GM12878 (cell line): ENCODE data around the gene PRMT5. TPM values are rescaled to one million over a fixed set of nuclear protein-coding genes. Genes with fewer than 3 reads are reported as not detected.

ENCODE experiments used
- CHD2 ChIP-seq: IDR thresholded peaks from 2 replicates; pipeline ENCODE4 v1.6.1; 2011; ENCODE audit warnings: low read depth, low read length, improper control_type of control experiment, borderline replicate concordance
- EP300 ChIP-seq, 2 experiments: fragments of 150-350 bp in 1 of 2; IDR thresholded peaks; 2 replicates each; pipeline ENCODE4 v1.6.1; 2011 to 2012; ENCODE audit warnings: low read depth in 2 of 2, low read length in 2 of 2, borderline replicate concordance in 1 of 2, improper control_type of control experiment in 1 of 2, inconsistent platforms in 1 of 2; ENCODE audit not compliant: control insufficient read depth in 1 of 2
- NR2C1 ChIP-seq: fragments of 450-650 bp; IDR thresholded peaks from 2 replicates; pipeline ENCODE4 v1.6.1; 2017; ENCODE audit warnings: antibody characterized with exemption, mild to moderate bottlenecking, moderate library complexity
- NR2F1 ChIP-seq: fragments of 450-650 bp; conservative IDR thresholded peaks from 2 replicates; pipeline ENCODE4 v1.6.1; 2017; ENCODE audit warnings: mild to moderate bottlenecking
- POLR2A ChIP-seq: IDR thresholded peaks from 2 replicates; pipeline ENCODE4 v1.6.1; 2011; ENCODE audit warnings: low read depth, mild to moderate bottlenecking, low read length
- POLR2AphosphoS2 ChIP-seq: IDR thresholded peaks from 2 replicates; pipeline ENCODE4 v1.6.1; 2011; ENCODE audit warnings: low read depth, mild to moderate bottlenecking, low read length, improper control_type of control experiment, moderate library complexity
- POU2F2 ChIP-seq: IDR thresholded peaks from 3 replicates; pipeline ENCODE4 v1.6.1; 2011; ENCODE audit warnings: low read depth, mild to moderate bottlenecking, low read length, borderline replicate concordance
- RB1 ChIP-seq: fragments of 450-650 bp; formaldehyde crosslinking; IDR thresholded peaks from 2 replicates; pipeline ENCODE4 v1.6.1; 2017; ENCODE audit warnings: mild to moderate bottlenecking, borderline replicate concordance
- SIN3A ChIP-seq: IDR thresholded peaks from 2 replicates; pipeline ENCODE4 v1.6.1; 2012; ENCODE audit warnings: low read depth, low read length, improper control_type of control experiment
- SMC3 ChIP-seq: IDR thresholded peaks from 2 replicates; pipeline ENCODE4 v1.6.1; 2011; ENCODE audit warnings: low read length, improper control_type of control experiment, borderline replicate concordance
- SPI1 ChIP-seq: IDR thresholded peaks from 2 replicates; pipeline ENCODE4 v1.6.1; 2011; ENCODE audit warnings: low read depth, mild to moderate bottlenecking, low read length, moderate library complexity, borderline replicate concordance; ENCODE audit not compliant: insufficient read depth
- TCF12 ChIP-seq: IDR thresholded peaks from 2 replicates; pipeline ENCODE4 v1.6.1; 2011; ENCODE audit warnings: low read depth, mild to moderate bottlenecking, low read length
- TCF3 ChIP-seq: IDR thresholded peaks from 2 replicates; pipeline ENCODE4 v1.6.1; 2012; ENCODE audit warnings: low read depth, mild to moderate bottlenecking, low read length, borderline replicate concordance; ENCODE audit not compliant: insufficient read depth
- ZNF217 ChIP-seq: fragments of 450-650 bp; IDR thresholded peaks from 2 replicates; pipeline ENCODE4 v1.6.1; 2017; ENCODE audit warnings: antibody characterized with exemption, mild to moderate bottlenecking
- polyA plus RNA-seq, 11 experiments: library from polyadenylated mRNA; depleted of rRNA in 4 of 11; unstranded in 6 of 11; stranded (reverse) in 5 of 11; fragments of >200 nt; fragmentation: Nextera tagmentation in 4 of 11; fragmentation: Illumina TruSeq in 1 of 11; extraction: Ambion mirVana in 4 of 11; extraction: Trizol in 1 of 11; gene quantifications; 1 replicate in 1 of 11; 2 replicates in 10 of 11; pipeline versions ENCODE4 v1.2.1 to v1.2.3, GENCODE V29; 2011 to 2016; ENCODE audit warnings: inconsistent platforms in 2 of 11, missing spikeins in 2 of 11, low read depth in 1 of 11
- total RNA-seq, 4 experiments: library from RNA; depleted of rRNA in 3 of 4; stranded (reverse); fragments of >200 nt in 3 of 4; fragmentation: Illumina TruSeq in 1 of 4; extraction: Trizol in 1 of 4; gene quantifications; 2 replicates each; pipeline versions ENCODE4 v1.2.1 to v1.2.3, GENCODE V29; 2013 to 2021
- TF ChIP-seq, protein P1 (sequence below): fragments of 450-650 bp; IDR thresholded peaks from 2 replicates; pipeline ENCODE4 v1.6.1; 2017; ENCODE audit warnings: mild to moderate bottlenecking, moderate library complexity
- TF ChIP-seq, protein P2 (sequence below): fragments of 450-650 bp; IDR thresholded peaks from 2 replicates; pipeline ENCODE4 v1.6.1; 2017; ENCODE audit warnings: borderline replicate concordance
- TF ChIP-seq, protein P3 (sequence below): fragments of 450-650 bp; IDR thresholded peaks from 2 replicates; pipeline ENCODE4 v1.6.1; 2017; ENCODE audit warnings: low read depth, mild to moderate bottlenecking, moderate library complexity

PRMT5 gene
- total and polyA plus RNA-seq, 10 of the 15 experiments (the other 5 are each of a cell fraction or from before 2014, with no cell fraction given) = 54.3 to 221 (median 111) TPM

DNA sequence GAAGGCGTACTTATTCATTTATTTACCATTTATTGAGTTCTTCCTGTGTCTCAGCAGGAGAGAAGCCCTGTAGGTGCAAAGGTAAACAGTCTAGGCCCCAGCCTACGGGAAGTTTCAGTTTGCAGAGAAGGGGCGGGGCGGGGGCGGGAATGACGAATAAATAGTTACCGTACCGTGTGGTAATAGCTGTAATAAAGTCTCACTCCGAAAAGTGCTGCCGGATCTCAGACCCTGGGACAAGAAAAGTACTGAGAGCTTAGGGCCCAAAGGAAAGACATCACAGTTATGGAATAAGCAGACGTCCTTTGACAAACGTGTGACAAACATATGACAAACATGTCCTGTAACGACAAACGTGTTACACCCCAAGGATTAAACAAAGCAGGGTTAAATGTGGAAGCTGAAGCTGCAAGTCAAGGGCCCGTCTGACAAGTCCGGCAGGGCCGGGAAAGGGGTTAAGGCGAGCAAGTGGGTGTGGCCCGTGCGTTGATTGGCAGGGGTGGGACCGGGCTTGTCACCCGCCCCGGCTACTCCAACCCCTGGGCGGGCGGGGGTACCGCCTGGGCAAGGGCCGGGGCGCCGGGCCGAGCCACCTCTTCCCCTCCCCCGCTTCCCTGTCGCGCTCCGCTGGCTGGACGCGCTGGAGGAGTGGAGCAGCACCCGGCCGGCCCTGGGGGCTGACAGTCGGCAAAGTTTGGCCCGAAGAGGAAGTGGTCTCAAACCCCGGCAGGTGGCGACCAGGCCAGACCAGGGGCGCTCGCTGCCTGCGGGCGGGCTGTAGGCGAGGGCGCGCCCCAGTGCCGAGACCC lies 57.7 kb downstream of the PRMT5 start, which contains the start of gene LRP10 (continued):
- TF ChIP-seq, protein P1, sequence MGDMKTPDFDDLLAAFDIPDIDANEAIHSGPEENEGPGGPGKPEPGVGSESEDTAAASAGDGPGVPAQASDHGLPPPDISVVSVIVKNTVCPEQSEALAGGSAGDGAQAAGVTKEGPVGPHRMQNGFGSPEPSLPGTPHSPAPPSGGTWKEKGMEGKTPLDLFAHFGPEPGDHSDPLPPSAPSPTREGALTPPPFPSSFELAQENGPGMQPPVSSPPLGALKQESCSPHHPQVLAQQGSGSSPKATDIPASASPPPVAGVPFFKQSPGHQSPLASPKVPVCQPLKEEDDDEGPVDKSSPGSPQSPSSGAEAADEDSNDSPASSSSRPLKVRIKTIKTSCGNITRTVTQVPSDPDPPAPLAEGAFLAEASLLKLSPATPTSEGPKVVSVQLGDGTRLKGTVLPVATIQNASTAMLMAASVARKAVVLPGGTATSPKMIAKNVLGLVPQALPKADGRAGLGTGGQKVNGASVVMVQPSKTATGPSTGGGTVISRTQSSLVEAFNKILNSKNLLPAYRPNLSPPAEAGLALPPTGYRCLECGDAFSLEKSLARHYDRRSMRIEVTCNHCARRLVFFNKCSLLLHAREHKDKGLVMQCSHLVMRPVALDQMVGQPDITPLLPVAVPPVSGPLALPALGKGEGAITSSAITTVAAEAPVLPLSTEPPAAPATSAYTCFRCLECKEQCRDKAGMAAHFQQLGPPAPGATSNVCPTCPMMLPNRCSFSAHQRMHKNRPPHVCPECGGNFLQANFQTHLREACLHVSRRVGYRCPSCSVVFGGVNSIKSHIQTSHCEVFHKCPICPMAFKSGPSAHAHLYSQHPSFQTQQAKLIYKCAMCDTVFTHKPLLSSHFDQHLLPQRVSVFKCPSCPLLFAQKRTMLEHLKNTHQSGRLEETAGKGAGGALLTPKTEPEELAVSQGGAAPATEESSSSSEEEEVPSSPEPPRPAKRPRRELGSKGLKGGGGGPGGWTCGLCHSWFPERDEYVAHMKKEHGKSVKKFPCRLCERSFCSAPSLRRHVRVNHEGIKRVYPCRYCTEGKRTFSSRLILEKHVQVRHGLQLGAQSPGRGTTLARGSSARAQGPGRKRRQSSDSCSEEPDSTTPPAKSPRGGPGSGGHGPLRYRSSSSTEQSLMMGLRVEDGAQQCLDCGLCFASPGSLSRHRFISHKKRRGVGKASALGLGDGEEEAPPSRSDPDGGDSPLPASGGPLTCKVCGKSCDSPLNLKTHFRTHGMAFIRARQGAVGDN = peak; percentile 27; the same call in 1 of the 2 replicates
- TF ChIP-seq NR2C1 (peak; percentile 26; the same call in 1 of the 2 replicates), POU2F2 (peak; percentile 7; the same call in 2 of the 3 replicates), SMC3 (peak; percentile 3; the same call in 1 of the 2 replicates), NR2F1 (peak; percentile 83), SIN3A (peak; percentile 14; the same call in 1 of the 2 replicates), TCF12 (peak; percentile 82; the same call in 1 of the 2 replicates), TCF3 (peak; percentile 69; the same call in 1 of the 2 replicates), SPI1 (peak; percentile 90), POLR2A (peak; percentile 80), RB1 (no peak), POLR2AphosphoS2 (peak; percentile 84), ZNF217 (no peak), CHD2 (peak; percentile 59), EP300 (IDR thresholded peaks at IDR 0.05; ENCODE audit: borderline replicate concordance in 1 of 2, control insufficient read depth in 1 of 2, low read depth in 2 of 2, low read length in 2 of 2) (0 out of 4 replicates have a peak, but pooled peaks of 1 of the 2 experiments have one; percentile 14)
- TF ChIP-seq, protein P2, sequence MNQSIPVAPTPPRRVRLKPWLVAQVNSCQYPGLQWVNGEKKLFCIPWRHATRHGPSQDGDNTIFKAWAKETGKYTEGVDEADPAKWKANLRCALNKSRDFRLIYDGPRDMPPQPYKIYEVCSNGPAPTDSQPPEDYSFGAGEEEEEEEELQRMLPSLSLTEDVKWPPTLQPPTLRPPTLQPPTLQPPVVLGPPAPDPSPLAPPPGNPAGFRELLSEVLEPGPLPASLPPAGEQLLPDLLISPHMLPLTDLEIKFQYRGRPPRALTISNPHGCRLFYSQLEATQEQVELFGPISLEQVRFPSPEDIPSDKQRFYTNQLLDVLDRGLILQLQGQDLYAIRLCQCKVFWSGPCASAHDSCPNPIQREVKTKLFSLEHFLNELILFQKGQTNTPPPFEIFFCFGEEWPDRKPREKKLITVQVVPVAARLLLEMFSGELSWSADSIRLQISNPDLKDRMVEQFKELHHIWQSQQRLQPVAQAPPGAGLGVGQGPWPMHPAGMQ = no peak
- TF ChIP-seq, protein P3, sequence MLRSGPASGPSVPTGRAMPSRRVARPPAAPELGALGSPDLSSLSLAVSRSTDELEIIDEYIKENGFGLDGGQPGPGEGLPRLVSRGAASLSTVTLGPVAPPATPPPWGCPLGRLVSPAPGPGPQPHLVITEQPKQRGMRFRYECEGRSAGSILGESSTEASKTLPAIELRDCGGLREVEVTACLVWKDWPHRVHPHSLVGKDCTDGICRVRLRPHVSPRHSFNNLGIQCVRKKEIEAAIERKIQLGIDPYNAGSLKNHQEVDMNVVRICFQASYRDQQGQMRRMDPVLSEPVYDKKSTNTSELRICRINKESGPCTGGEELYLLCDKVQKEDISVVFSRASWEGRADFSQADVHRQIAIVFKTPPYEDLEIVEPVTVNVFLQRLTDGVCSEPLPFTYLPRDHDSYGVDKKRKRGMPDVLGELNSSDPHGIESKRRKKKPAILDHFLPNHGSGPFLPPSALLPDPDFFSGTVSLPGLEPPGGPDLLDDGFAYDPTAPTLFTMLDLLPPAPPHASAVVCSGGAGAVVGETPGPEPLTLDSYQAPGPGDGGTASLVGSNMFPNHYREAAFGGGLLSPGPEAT = peak; percentile 67; the same call in 1 of the 2 replicates
- TF ChIP-seq, all 136 proteins: peak for 47
